GM21619 (cell line): Measurements from ENCODE around the gene STX10.

ENCODE experiments used
- ATAC-seq: cut with Tn5 transposase; IDR thresholded peaks from one replicate; pipeline ENCODE4 v1.9.1; 2021; ENCODE audit not compliant: unreplicated experiment

Gene STX10

GRCh38 chr19:13101590-13102415 lies 48.4 kb downstream of the STX10 start:
- no peak for ATAC-seq

- ATAC-seq = no peak
Observed at GRCh38 chr19:13100841-13101589, 49.2 kb downstream of the STX10 start.

- no peak for ATAC-seq
Observed at GRCh38 chr19:13100031-13100588, 50.1 kb downstream of the STX10 start.

GRCh38 chr19:13099073-13099999 lies 50.8 kb downstream of the STX10 start:
- no peak for ATAC-seq

GRCh38 chr19:13098277-13099072 lies 51.7 kb downstream of the STX10 start:
- no peak for ATAC-seq

- ATAC-seq = no peak
Observed at GRCh38 chr19:13097463-13098258, 52.5 kb downstream of the STX10 start.

- no peak for ATAC-seq
Observed at GRCh38 chr19:13097033-13097462, 53.1 kb downstream of the STX10 start.

- ATAC-seq = no peak
Observed at GRCh38 chr19:13095934-13096927, 53.9 kb downstream of the STX10 start.

GRCh38 chr19:13095393-13095784 lies 54.8 kb downstream of the STX10 start:
- no peak for ATAC-seq

- no peak for ATAC-seq
Observed at GRCh38 chr19:13094771-13095392, 55.3 kb downstream of the STX10 start.

GRCh38 chr19:13094106-13094504 lies 56.1 kb downstream of the STX10 start:
- ATAC-seq = no peak
